Measurements from ENCODE around the gene TBC1D8. TPM values are rescaled to one million over a fixed set of nuclear protein-coding genes. Genes with fewer than 3 reads are reported as not detected.

TBC1D8 gene
- total RNA-seq, 1 donor from 2014 or later: 25.3 TPM

DNA sequence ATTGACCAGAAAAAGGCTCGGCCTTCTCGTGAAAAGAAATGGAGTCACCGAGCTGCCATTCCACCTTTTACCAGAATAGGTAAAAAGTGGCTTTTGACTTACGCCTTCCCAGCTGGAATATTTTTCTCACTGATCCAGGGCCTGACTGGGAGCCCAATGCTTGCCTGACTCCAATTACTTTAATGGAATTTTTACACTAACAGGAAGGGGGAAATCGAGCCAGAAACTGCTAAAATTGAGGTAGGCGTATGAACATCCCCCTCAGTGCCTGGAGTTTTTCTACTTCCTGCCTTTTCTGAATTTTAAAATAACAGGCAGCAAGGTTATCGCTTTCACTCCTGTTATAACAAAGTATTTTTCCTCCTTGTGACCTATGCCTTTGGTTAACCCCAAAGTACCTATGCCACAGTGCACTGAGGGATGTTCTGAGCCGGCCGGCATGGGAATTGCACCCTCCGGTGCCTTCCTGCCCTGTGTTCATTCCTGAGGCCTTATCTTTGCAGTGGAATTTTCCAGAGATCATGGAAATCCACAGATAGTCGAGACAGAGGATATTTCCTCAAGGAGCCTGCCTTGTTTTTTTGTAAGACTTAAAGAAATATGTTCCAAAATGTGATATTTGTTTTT, 167.4 kb downstream of the TBC1D8 start:
- FAIRE-seq (no peak), DNase-seq (ENCODE audit: low read depth) (no peak)
- Histone ChIP-seq H3K4me3 (ENCODE audit: low read depth, low read length) (no peak overlapping the region), H3K27me3 (ENCODE audit: control insufficient read depth, insufficient read depth, low read length) (no peaks in the 10 kb centered on the region), H3K36me3 (ENCODE audit: control insufficient read depth, insufficient read depth, low read length) (peaks cover 2% of the 10 kb centered on the region)
- TF ChIP-seq, protein P1, sequence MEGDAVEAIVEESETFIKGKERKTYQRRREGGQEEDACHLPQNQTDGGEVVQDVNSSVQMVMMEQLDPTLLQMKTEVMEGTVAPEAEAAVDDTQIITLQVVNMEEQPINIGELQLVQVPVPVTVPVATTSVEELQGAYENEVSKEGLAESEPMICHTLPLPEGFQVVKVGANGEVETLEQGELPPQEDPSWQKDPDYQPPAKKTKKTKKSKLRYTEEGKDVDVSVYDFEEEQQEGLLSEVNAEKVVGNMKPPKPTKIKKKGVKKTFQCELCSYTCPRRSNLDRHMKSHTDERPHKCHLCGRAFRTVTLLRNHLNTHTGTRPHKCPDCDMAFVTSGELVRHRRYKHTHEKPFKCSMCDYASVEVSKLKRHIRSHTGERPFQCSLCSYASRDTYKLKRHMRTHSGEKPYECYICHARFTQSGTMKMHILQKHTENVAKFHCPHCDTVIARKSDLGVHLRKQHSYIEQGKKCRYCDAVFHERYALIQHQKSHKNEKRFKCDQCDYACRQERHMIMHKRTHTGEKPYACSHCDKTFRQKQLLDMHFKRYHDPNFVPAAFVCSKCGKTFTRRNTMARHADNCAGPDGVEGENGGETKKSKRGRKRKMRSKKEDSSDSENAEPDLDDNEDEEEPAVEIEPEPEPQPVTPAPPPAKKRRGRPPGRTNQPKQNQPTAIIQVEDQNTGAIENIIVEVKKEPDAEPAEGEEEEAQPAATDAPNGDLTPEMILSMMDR (IDR thresholded peaks at IDR 0.05; ENCODE audit: insufficient read depth, low read length, severe bottlenecking): no peak

DNA sequence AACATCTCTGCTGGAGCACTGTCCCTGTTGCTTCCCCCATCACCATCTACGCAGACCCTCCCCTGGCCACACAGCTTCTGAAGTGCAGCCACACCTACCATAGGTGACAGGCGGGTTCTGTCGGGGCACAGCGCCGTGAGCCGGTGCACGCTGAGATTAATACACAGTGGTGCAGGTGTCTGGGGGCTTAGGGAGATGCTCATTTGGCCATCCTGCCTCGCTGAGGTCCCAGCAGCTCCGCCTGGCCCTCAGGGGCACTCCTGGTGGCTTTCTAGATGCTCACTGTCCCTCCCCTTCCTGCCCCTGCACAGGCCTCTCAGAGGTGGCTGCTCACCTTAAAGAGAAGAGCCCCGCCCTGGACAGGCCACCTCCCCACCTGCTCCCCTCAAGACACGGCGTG, 168.0 kb downstream of the TBC1D8 start:
- Histone ChIP-seq H3K4me3 (ENCODE audit: low read depth, low read length) (no peak overlapping the region), H3K36me3 (ENCODE audit: control insufficient read depth, insufficient read depth, low read length) (peaks cover 2% of the 10 kb centered on the region), H3K27me3 (ENCODE audit: control insufficient read depth, insufficient read depth, low read length) (no peaks in the 10 kb centered on the region)
- DNase-seq (ENCODE audit: low read depth) (no peak), FAIRE-seq (no peak)
- TF ChIP-seq, protein P1 (IDR thresholded peaks at IDR 0.05; ENCODE audit: insufficient read depth, low read length, severe bottlenecking): no peak

DNA sequence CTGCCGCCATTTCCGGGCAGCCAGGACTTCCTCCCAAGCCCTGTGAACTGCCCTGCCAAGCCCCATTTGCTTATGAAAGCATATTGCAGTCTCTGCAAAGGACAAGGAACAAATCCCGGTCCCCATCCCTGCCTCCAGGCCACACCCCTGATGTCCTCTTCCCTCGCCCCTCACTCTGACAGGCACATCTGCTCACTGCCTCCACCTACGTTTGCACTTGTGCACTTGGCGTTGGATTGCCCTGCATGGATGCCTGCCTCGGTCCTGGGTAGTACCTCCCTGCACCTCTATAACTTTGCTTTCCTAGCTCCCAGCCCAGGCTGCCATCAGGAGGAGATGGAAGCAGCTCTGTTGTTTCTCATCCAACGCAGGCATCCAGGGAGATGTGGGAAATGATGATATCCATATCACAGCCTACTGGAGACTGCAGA, 168.7 kb downstream of the TBC1D8 start:
- Histone ChIP-seq H3K27me3 (ENCODE audit: control insufficient read depth, insufficient read depth, low read length) (no peaks in the 10 kb centered on the region), H3K4me3 (ENCODE audit: low read depth, low read length) (no peak overlapping the region), H3K36me3 (ENCODE audit: control insufficient read depth, insufficient read depth, low read length) (peaks cover 3% of the 10 kb centered on the region)
- DNase-seq (ENCODE audit: low read depth): no peak
- FAIRE-seq: peak; percentile 18
- TF ChIP-seq, protein P1 (IDR thresholded peaks at IDR 0.05; ENCODE audit: insufficient read depth, low read length, severe bottlenecking): no peak

DNA sequence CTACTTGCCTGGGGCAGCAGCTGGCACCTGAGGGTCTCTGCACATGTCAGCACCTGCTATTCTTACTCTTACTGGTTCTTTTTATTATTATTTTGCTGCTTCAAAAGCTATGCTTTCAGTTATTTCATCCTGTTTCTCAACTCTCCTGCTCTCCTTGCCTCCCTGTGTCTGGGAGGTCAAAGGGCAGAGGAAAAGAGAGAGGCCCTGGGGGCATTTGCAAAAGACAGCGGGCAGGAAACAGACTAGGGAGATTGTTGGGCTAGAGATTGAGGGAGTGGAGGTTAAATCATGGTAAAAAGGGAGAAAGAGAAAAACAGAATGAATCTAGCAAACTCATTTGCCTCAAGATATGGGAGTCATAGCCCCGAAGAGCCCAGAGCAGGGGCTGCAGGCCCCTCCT, 170.2 kb downstream of the TBC1D8 start:
- TF ChIP-seq, protein P1 (IDR thresholded peaks at IDR 0.05; ENCODE audit: insufficient read depth, low read length, severe bottlenecking): no peak
- DNase-seq (ENCODE audit: low read depth) (no peak), FAIRE-seq (no peak)
- Histone ChIP-seq H3K4me3 (ENCODE audit: low read depth, low read length) (no peak overlapping the region), H3K27me3 (ENCODE audit: control insufficient read depth, insufficient read depth, low read length) (no peaks in the 10 kb centered on the region), H3K36me3 (ENCODE audit: control insufficient read depth, insufficient read depth, low read length) (peaks cover 7% of the 10 kb centered on the region)

DNA sequence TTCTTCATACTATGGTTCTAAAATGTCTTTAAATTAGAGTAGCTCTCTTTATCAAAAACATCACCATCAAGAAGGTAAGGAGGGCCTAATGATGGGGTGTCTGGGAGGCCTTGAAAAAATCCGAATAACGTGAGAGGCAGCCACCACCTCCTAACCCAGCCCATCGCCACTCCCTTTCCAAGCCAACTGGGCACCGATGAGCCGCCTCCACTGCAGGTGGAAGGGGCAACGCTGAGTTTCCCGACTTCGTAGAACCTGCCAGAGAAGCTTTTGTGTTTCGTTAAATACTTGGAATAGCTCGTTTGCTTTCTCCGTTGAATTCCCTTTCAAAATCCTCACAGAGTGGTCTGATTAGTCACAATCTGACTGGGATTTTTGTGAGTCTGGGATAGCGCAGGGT, 171.1 kb downstream of the TBC1D8 start:
- TF ChIP-seq, protein P1 (IDR thresholded peaks at IDR 0.05; ENCODE audit: insufficient read depth, low read length, severe bottlenecking): no peak
- no peak overlapping the region for H3K4me3 ChIP-seq (ENCODE audit: low read depth, low read length)
- FAIRE-seq: no peak
- DNase-seq (ENCODE audit: low read depth): no peak
- H3K27me3 ChIP-seq (ENCODE audit: control insufficient read depth, insufficient read depth, low read length): no peaks in the 10 kb centered on the region
- H3K36me3 ChIP-seq (ENCODE audit: control insufficient read depth, insufficient read depth, low read length): peaks cover 11% of the 10 kb centered on the region

Measured in bronchial epithelial cell (primary cell).